AG10803 (cell line): Measurements from ENCODE around the gene ASCC3.
A peak's percentile ranks its signal among the peaks of the same experiment; 100 is the strongest.
"Not testable (repeated sequence)": the region's sequence is repeated elsewhere in the genome, so short reads cannot be mapped to it uniquely, and the experiment has no call there.

ENCODE experiments used
- DNase-seq: peaks from one replicate; pipeline ENCODE4 v3.0.0; 2010; ENCODE audit warnings: low read depth
- H3K4me3 ChIP-seq: 2 replicates; pipeline ENCODE4 v1.5.1; 2011; ENCODE audit warnings: mild to moderate bottlenecking, low read length, control low read depth
- TF ChIP-seq, protein P1 (sequence below): conservative IDR thresholded peaks from 2 replicates; pipeline ENCODE4 v1.5.1; 2011; ENCODE audit warnings: mild to moderate bottlenecking, low read length, control low read depth, inconsistent platforms

ASCC3 gene

DNA sequence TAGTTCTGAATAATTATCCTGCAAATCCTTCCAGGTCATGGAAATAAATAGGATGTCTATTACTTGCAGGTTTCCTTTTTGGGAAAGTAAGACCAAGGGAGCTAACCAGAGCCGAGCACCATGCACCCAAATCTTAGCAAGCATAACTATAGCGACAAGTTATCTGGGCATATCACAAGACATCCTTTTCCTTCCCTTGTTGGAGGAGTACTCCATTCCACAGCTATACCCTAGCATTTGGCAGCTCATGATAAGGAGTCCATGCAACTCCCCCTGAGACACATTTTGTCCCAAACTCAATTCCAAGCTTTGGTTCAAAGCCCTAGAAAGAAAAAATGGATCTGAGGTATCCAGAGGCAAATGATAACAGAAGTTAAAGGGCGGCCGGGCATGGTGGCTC lies 16.5 kb upstream of the ASCC3 start:
- DNase-seq, result no peak
- TF ChIP-seq, protein P1, sequence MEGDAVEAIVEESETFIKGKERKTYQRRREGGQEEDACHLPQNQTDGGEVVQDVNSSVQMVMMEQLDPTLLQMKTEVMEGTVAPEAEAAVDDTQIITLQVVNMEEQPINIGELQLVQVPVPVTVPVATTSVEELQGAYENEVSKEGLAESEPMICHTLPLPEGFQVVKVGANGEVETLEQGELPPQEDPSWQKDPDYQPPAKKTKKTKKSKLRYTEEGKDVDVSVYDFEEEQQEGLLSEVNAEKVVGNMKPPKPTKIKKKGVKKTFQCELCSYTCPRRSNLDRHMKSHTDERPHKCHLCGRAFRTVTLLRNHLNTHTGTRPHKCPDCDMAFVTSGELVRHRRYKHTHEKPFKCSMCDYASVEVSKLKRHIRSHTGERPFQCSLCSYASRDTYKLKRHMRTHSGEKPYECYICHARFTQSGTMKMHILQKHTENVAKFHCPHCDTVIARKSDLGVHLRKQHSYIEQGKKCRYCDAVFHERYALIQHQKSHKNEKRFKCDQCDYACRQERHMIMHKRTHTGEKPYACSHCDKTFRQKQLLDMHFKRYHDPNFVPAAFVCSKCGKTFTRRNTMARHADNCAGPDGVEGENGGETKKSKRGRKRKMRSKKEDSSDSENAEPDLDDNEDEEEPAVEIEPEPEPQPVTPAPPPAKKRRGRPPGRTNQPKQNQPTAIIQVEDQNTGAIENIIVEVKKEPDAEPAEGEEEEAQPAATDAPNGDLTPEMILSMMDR, result no peak
- no peak overlapping the region for H3K4me3 ChIP-seq

DNA sequence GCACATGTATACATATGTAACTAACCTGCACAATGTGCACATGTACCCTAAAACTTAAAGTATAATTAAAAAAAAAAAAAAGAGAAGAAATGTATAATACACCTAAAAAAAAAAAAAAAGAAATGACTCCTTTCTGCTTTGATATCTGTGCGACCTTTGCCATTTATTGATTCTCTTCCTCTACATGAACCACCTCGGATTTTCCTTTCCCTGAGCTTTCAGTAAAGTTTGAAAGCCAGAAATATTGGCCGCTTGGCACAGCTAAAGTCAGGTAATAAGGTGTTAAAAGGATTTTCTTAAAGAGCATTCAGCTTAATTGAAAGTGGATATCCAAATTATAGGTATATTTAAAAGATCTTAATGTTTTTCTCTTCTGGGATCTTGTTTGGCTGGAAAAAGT lies 12.6 kb upstream of the ASCC3 start:
- TF ChIP-seq, protein P1, result no peak
- no peak overlapping the region for H3K4me3 ChIP-seq
- no peak for DNase-seq

GRCh38 chr6:100892693-100893092 lies 11.6 kb upstream of the ASCC3 start:
- TF ChIP-seq, protein P1, result no peak
- peak; percentile 42 for DNase-seq
- H3K4me3 ChIP-seq, result no peak overlapping the region

GRCh38 chr6:100892116-100892515 lies 11.0 kb upstream of the ASCC3 start:
- DNase-seq, result no peak
- no peak overlapping the region for H3K4me3 ChIP-seq
- TF ChIP-seq, protein P1, result no peak

DNA sequence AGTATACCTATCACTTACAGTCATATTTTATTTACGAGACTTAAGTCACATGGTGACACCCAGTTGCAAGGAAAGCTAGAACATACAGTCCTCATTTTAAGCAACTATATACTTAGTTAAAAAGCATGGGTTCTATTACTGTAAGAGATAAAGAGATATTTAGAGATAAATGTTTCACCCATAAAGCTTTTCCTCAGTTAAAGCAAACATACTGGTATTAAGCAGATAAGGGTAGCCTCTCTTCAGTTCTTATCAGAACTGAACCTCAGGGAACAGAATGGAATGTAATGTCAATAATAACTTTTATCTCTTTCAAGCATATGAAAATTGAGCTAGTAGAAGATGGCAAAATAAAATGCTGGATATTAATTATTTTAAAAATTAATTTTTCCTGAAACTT lies 9.9 kb upstream of the ASCC3 start:
- no peak overlapping the region for H3K4me3 ChIP-seq
- TF ChIP-seq, protein P1, result no peak
- no peak for DNase-seq

GRCh38 chr6:100890646-100891045 lies 9.5 kb upstream of the ASCC3 start:
- not testable (repeated sequence) for H3K4me3 ChIP-seq, DNase-seq

DNA sequence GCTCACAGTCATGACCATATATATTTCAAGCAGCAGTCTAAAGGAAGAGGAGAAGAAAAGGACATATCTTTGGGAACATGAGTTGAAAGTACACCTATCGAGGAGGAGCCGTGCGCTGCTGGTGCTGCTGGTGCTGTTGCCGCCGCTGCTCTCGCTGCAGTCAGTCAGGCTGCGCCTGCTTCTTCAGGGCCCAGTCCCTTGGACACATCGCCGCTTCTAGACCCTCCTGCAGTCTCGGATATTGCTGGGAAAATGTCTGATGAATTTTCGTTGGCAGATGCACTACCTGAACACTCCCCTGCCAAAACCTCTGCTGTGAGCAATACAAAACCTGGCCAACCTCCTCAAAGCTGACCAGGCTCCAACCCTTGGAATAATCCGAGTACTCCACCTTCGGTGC lies 8.2 kb upstream of the ASCC3 start:
- TF ChIP-seq, protein P1, result no peak

GRCh38 chr6:100886076-100886475 lies 4.9 kb upstream of the ASCC3 start:
- DNase-seq, result peak; percentile 69
- TF ChIP-seq, protein P1, result no peak
- no peak overlapping the region for H3K4me3 ChIP-seq

More for the DNA sequence above, 8.2 kb upstream of the ASCC3 start:
- DNase-seq, result no peak
- H3K4me3 ChIP-seq, result no peak overlapping the region
